ENCODE results near the gene GAPVD1.

DNA sequence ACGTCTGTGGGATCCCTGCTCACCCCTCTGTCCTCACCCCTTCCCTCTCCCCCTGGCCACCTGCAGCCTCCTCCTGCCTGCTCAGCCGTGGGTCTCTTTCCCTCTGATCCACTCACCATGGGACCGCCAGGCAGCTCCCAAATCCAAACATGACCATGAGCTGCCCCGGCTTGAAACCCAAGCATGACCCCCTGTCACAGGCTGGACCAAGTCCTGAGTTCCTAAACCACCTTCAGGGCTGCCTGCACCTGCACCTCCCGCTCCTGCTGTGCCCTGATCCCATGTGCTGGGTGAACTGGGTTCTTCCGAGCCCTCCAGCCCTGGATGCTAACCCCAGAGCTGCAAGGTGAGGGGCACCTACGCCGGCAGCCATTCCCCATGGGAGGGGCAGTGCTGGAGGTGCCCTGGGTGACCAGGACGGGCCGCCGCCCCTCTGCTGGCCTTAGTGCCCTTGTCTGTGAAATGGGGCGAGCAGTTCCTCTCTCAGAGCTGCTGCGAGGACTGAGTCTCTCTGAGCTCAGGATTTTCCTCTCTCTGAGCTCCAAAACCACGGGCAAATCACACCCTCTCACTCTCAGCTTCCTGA lies 149.6 kb downstream of the GAPVD1 start:
- TF ChIP-seq LARP7 (IDR thresholded peaks at IDR 0.05) (no peak), SRF (IDR thresholded peaks at IDR 0.05; ENCODE audit: low read depth in 2 of 2, low read length in 2 of 2) (no peak)

Data from GM12878 (cell line).